Left lung (tissue), 10 donors: Measurements from ENCODE around the gene MYO1F. TPM values are rescaled to one million over a fixed set of nuclear protein-coding genes. Genes with fewer than 3 reads are reported as not detected.

Source experiments
- ATAC-seq: fragments of 200-7000 bp; cut with Tn5 transposase; one replicate; pipeline ENCODE4 v1.9.1; 2020; ENCODE audit warnings: moderate library complexity
- DNase-seq, 4 donors: peaks; one replicate each; pipeline ENCODE4 v3.0.0-alpha.2; 2013 to 2020
- H3K27ac ChIP-seq, 2 donors: fragments of 200-600 bp; sonication (generic) in 1 of 2; one replicate each; pipeline versions ENCODE4 v1.5.0 to v1.8.0; 2020 to 2021
- H3K27me3 ChIP-seq, 2 donors: fragments of 200-600 bp; sonication (generic) in 1 of 2; one replicate each; pipeline versions ENCODE4 v1.5.0 to v1.8.0; 2020 to 2021
- H3K36me3 ChIP-seq, 2 donors: fragments of 200-600 bp; sonication (generic) in 1 of 2; one replicate each; pipeline versions ENCODE4 v1.5.0 to v1.8.0; 2020 to 2021
- H3K4me1 ChIP-seq, 2 donors: fragments of 200-600 bp; one replicate each; pipeline ENCODE4 v1.8.0; 2021
- H3K4me3 ChIP-seq, 2 donors: fragments of 200-600 bp; sonication (generic) in 1 of 2; one replicate each; pipeline versions ENCODE4 v1.5.0 to v1.8.0; 2020 to 2021; ENCODE audit warnings: mild to moderate bottlenecking in 1 of 2
- H3K9me3 ChIP-seq, 2 donors: fragments of 200-600 bp; sonication (generic) in 1 of 2; one replicate each; pipeline versions ENCODE4 v1.5.0 to v1.8.0; 2020 to 2021
- intact Hi-C, 2 donors: fragments of 100-400 bp; cut with DNase I; formaldehyde crosslinking; loops; one replicate each; pipeline versions ENCODE4 v1.11.2 to v1.14.2; 2022
- polyA plus RNA-seq, 6 donors: library from polyadenylated mRNA; unstranded; fragments of 120-200 nt; gene quantifications; one replicate each; pipeline ENCODE4 v1.2.1, GENCODE V29; 2013; ENCODE audit not compliant: insufficient read length in 6 of 6
- total RNA-seq, 2 donors: library from RNA; stranded (reverse); fragmentation: NEBNext Ultra II Directional; extraction: Animal tissue kit (Norgen Biotek cat#: 25700); gene quantifications; one replicate each; pipeline ENCODE4 v1.2.1, GENCODE V29; 2021
- TF ChIP-seq, protein P1 (sequence below), 2 donors: fragments of 200-600 bp; sonication (generic) in 1 of 2; IDR thresholded peaks; one replicate each; pipeline versions ENCODE4 v1.5.0 to v1.8.0; 2021; ENCODE audit warnings: antibody characterized with exemption in 2 of 2
- donor health status: DM: no; HTN: yes; CAD: no.
- donor health status: DM: no; HTN: no; CAD: no.

Gene MYO1F
- total and polyA plus RNA-seq, 8 donors = 11.3 to 161 (median 13.8) TPM

DNA sequence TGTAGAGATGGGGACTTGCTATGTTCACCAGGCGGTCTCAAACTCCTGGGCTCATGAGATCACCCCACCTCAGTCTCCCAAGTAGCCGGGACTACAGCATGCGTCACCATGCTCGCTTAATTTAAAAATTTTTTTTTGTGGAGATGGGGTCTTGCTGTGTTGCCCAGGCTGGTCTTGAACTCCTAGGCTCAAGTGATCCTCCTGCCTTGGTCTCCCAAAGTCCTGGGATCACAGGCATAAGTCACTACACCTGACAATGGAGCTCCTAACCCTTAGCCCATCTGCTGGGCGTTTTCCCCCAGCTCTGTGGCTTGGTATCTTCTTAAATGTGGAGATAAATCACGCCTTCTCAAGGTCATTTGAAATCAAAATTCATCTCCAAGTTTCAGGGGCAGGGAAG, 39.6 kb upstream of the MYO1F start:
- no peak overlapping the region for H3K4me3 ChIP-seq
- peaks cover 0 to 25% of the 10 kb centered on the region in 2 donors for H3K27me3 ChIP-seq
- intact Hi-C loops = no loop called here
- DNase-seq = no peak
- no peak overlapping the region for H3K27ac ChIP-seq
- no peak for ATAC-seq
- peaks cover 0 to 12% of the 10 kb centered on the region in 2 donors for H3K4me1 ChIP-seq
- TF ChIP-seq, protein P1, sequence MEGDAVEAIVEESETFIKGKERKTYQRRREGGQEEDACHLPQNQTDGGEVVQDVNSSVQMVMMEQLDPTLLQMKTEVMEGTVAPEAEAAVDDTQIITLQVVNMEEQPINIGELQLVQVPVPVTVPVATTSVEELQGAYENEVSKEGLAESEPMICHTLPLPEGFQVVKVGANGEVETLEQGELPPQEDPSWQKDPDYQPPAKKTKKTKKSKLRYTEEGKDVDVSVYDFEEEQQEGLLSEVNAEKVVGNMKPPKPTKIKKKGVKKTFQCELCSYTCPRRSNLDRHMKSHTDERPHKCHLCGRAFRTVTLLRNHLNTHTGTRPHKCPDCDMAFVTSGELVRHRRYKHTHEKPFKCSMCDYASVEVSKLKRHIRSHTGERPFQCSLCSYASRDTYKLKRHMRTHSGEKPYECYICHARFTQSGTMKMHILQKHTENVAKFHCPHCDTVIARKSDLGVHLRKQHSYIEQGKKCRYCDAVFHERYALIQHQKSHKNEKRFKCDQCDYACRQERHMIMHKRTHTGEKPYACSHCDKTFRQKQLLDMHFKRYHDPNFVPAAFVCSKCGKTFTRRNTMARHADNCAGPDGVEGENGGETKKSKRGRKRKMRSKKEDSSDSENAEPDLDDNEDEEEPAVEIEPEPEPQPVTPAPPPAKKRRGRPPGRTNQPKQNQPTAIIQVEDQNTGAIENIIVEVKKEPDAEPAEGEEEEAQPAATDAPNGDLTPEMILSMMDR (IDR thresholded peaks at IDR 0.05) = no peak
- no peaks in the 10 kb centered on the region for H3K36me3 ChIP-seq
- no peaks in the 10 kb centered on the region for H3K9me3 ChIP-seq

GRCh38 chr19:8615813-8616596, 38.8 kb upstream of the MYO1F start:
- no peaks in the 10 kb centered on the region for H3K9me3 ChIP-seq
- TF ChIP-seq, protein P1 (IDR thresholded peaks at IDR 0.05) = peak; percentile 93 to 96
- ATAC-seq (peak; percentile 78), DNase-seq (peak in 3 of 4 donors; percentile 67 to 85 (median 74))
- H3K27ac ChIP-seq = no peak overlapping the region
- H3K27me3 ChIP-seq = peaks cover 0 to 30% of the 10 kb centered on the region in 2 donors
- intact Hi-C loops = no loop called here
- H3K4me1 ChIP-seq = peaks cover 0 to 12% of the 10 kb centered on the region in 2 donors
- no peaks in the 10 kb centered on the region for H3K36me3 ChIP-seq
- H3K4me3 ChIP-seq = no peak overlapping the region

DNA sequence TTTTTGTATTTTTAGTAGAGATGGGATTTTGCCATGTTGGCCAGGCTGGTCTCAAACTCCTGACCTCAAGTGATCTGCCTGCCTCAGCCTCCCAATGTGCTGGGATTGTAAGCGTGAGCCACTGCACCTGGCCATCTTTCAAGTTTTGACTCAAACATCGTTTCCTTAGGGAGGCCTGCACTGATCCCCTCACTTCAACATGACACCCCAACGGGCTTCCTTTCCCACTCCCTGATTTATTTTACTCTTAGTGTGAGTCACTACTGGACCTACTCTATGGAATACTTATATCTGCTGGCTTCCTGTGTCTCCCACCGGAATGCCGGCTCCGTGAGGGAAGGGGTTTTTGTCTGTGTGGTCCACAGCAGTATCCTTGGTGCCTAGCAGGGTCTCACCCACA, 37.8 kb upstream of the MYO1F start:
- Histone ChIP-seq H3K27ac (no peak overlapping the region), H3K9me3 (no peaks in the 10 kb centered on the region), H3K27me3 (peaks cover 0 to 30% of the 10 kb centered on the region in 2 donors), H3K36me3 (no peaks in the 10 kb centered on the region), H3K4me1 (peaks cover 0 to 12% of the 10 kb centered on the region in 2 donors), H3K4me3 (no peak overlapping the region)
- ATAC-seq = no peak
- TF ChIP-seq, protein P1 (IDR thresholded peaks at IDR 0.05) = no peak
- no peak for DNase-seq
- intact Hi-C loops = no loop called here

- intact Hi-C loops = no loop called here
- Histone ChIP-seq H3K4me1 (peaks cover 0 to 18% of the 10 kb centered on the region in 2 donors), H3K36me3 (no peaks in the 10 kb centered on the region)
These were observed 37.2 kb upstream of the MYO1F start for GRCh38 chr19:8614455-8614854.

GRCh38 chr19:8612807-8613171, 35.5 kb upstream of the MYO1F start:
- no peak overlapping the region for H3K4me3 ChIP-seq
- H3K4me1 ChIP-seq = peaks cover 0 to 30% of the 10 kb centered on the region in 2 donors
- no peaks in the 10 kb centered on the region for H3K36me3 ChIP-seq
- no peak overlapping the region for H3K27ac ChIP-seq
- ATAC-seq (no peak), DNase-seq (no peak)
- H3K27me3 ChIP-seq = peaks cover 0 to 43% of the 10 kb centered on the region in 2 donors
- H3K9me3 ChIP-seq = no peaks in the 10 kb centered on the region
- intact Hi-C loops = no loop called here
- TF ChIP-seq, protein P1 (IDR thresholded peaks at IDR 0.05) = no peak

More at GRCh38 chr19:8614455-8614854, 37.2 kb upstream of the MYO1F start:
- DNase-seq = no peak
- ATAC-seq = no peak
- no peaks in the 10 kb centered on the region for H3K9me3 ChIP-seq
- H3K27ac ChIP-seq = no peak overlapping the region
- peaks cover 0 to 33% of the 10 kb centered on the region in 2 donors for H3K27me3 ChIP-seq
- TF ChIP-seq, protein P1 (IDR thresholded peaks at IDR 0.05) = no peak
- H3K4me3 ChIP-seq = no peak overlapping the region
